Mesendoderm (in vitro differentiated cells): ENCODE measurements around the gene TMTC2.

Source experiments
- DNase-seq: peaks from one replicate; pipeline ENCODE4 v3.0.0; 2013
- H2AK5ac ChIP-seq: 2 replicates; pipeline ENCODE4 v1.6.1; 2013; ENCODE audit warnings: low read length, inconsistent platforms
- H2BK120ac ChIP-seq: 2 replicates; pipeline ENCODE4 v1.6.1; 2013; ENCODE audit warnings: low read depth, mild to moderate bottlenecking, low read length, moderate library complexity, mixed read lengths
- H2BK15ac ChIP-seq: replicated peaks from 2 replicates; pipeline ENCODE4 v1.6.1; 2013; ENCODE audit warnings: low read depth, mild to moderate bottlenecking, moderate library complexity
- H2BK5ac ChIP-seq: 2 replicates; pipeline ENCODE4 v1.6.1; 2013; ENCODE audit warnings: low read length, inconsistent platforms
- H3K18ac ChIP-seq: 2 replicates; pipeline ENCODE4 v1.6.1; 2013; ENCODE audit warnings: mild to moderate bottlenecking, low read length, mixed read lengths
- H3K23ac ChIP-seq: one replicate; pipeline ENCODE4 v1.6.1; 2013; ENCODE audit warnings: low read length
- H3K27ac ChIP-seq: 2 replicates; pipeline ENCODE4 v1.5.1; 2013; ENCODE audit warnings: low read depth, mild to moderate bottlenecking, inconsistent platforms, low read length, moderate library complexity
- H3K27me3 ChIP-seq: 2 replicates; pipeline ENCODE4 v1.6.1; 2013; ENCODE audit warnings: low read length, control low read depth, mild to moderate bottlenecking, inconsistent platforms; ENCODE audit not compliant: insufficient read depth, poor library complexity
- H3K36me3 ChIP-seq: 2 replicates; pipeline ENCODE4 v1.6.1; 2013; ENCODE audit warnings: low read length, inconsistent platforms; ENCODE audit not compliant: control insufficient read depth, insufficient read depth
- H3K4ac ChIP-seq: one replicate; pipeline ENCODE4 v1.6.1; 2013; ENCODE audit warnings: low read depth, mild to moderate bottlenecking, low read length, moderate library complexity
- H3K4me1 ChIP-seq: 2 replicates; pipeline ENCODE4 v1.6.1; 2013; ENCODE audit warnings: low read depth, low read length, inconsistent platforms; ENCODE audit not compliant: control insufficient read depth
- H3K4me2 ChIP-seq: 2 replicates; pipeline ENCODE4 v1.6.1; 2013; ENCODE audit warnings: low read length
- H3K4me3 ChIP-seq: 2 replicates; pipeline ENCODE4 v1.5.1; 2013; ENCODE audit warnings: mild to moderate bottlenecking, low read length
- H3K56ac ChIP-seq: one replicate; pipeline ENCODE4 v1.6.1; 2013; ENCODE audit warnings: low read length
- H3K79me1 ChIP-seq: 2 replicates; pipeline ENCODE4 v1.6.1; 2013; ENCODE audit warnings: low read length, inconsistent platforms
- H3K79me2 ChIP-seq: 2 replicates; pipeline ENCODE4 v1.6.1; 2013; ENCODE audit warnings: mild to moderate bottlenecking, low read length; ENCODE audit not compliant: control insufficient read depth, insufficient read depth
- H3K9ac ChIP-seq: 2 replicates; pipeline ENCODE4 v1.6.1; 2013; ENCODE audit warnings: low read length, inconsistent platforms
- H4K5ac ChIP-seq: one replicate; pipeline ENCODE4 v1.6.1; 2013; ENCODE audit warnings: low read length
- H4K8ac ChIP-seq: one replicate; pipeline ENCODE4 v1.6.1; 2013; ENCODE audit warnings: low read depth, mild to moderate bottlenecking, control low read depth, low read length, moderate library complexity
- WGBS: extraction: QIAGEN DNeasy Blood & Tissue Kit; methylation state at CpG from one replicate; pipeline ENCODE4 v1.1.7; 2013; ENCODE audit warnings: low lambda C conversion rate, missing lambda C conversion rate; ENCODE audit not compliant: insufficient coverage; ENCODE audit errors: extremely low coverage; 5-methylcytosine and 5-hydroxymethylcytosine counted together

TMTC2 gene

DNA sequence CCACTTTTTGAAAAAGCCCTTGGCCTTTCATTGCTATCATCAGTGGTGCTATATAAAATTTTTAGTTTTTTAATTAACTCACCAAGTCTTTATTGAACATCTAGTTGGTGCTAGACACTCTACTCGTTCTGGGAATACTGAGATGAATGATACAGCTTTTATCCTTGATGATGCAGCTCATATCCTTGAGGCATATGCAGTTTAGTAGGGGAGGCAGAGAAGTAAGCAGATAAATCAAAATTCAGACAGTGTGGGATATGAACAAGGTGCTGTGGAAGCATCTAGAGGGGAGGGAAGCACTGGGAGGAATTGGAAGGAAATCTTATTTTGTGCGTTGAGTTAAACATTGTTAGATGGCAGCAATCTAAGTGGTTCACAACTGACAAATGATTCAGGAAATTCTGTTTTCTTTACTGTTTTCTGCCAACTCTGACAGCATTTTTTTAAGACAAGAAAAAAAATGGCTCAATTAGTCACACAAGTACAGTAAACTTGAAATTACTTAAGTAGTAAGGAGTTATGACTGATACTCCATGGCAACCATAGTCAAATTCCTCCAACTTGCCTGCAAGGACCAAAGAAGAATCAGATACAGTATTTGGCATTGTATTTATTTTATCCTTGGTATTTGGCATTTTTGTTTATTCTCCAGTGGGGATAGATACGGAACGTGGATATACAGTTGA, 119.2 kb downstream of the TMTC2 start:
- no peaks in the 10 kb centered on the region for H3K36me3 ChIP-seq
- no peak overlapping the region for H2BK5ac ChIP-seq
- no peak overlapping the region for H2AK5ac ChIP-seq
- peaks cover 13% of the 10 kb centered on the region for H3K4me1 ChIP-seq
- H2BK120ac ChIP-seq = no peak overlapping the region
- H2BK15ac ChIP-seq = no peak overlapping the region
- WGBS = no CpG with 5 or more reads among the region's 4 CpGs
- H3K79me2 ChIP-seq = no peaks in the 10 kb centered on the region
- DNase-seq = no peak
- no peak overlapping the region for H3K4me3 ChIP-seq
- no peak overlapping the region for H4K5ac ChIP-seq
- no peak overlapping the region for H3K4ac ChIP-seq
- no peak overlapping the region for H3K9ac ChIP-seq
- no peak overlapping the region for H3K27ac ChIP-seq
- no peak overlapping the region for H3K4me2 ChIP-seq
- no peak overlapping the region for H3K23ac ChIP-seq
- no peak overlapping the region for H3K56ac ChIP-seq
- H3K18ac ChIP-seq = no peak overlapping the region
- H3K27me3 ChIP-seq = no peaks in the 10 kb centered on the region
- H4K8ac ChIP-seq = no peak overlapping the region
- no peaks in the 10 kb centered on the region for H3K79me1 ChIP-seq

DNA sequence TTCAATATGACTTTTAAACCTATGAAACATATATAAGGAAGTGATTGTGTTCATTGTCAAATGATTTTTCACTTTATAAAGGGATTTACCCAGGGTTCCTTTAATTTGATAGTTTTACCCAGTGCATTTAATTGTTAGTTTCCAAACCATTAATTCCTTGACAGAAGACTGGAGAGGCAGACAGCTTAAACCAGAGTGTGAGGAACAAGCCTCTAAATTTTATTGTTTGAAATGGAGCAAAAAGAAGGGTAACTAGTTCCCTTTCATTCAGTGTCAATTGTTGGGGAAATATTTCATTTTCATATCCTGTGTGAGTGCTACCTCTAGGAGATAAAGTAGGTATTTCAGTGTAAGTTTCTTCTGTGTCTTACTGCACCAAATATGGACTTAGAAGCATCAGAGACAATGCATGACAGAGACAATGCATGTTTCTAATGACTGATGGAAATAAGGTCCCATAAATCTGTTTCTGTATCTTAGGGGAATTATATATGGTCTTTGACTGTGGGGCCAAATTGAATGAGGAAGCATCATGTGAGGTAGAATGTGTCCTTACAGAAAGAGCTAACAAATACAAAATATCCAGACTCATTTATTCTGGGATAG, 120.5 kb downstream of the TMTC2 start:
- Histone ChIP-seq H3K4me1 (peaks cover 13% of the 10 kb centered on the region), H4K5ac (no peak overlapping the region), H3K27me3 (no peaks in the 10 kb centered on the region), H3K4me2 (no peak overlapping the region), H2AK5ac (no peak overlapping the region), H4K8ac (no peak overlapping the region), H2BK15ac (no peak overlapping the region), H2BK120ac (no peak overlapping the region), H3K4ac (no peak overlapping the region), H3K79me2 (no peaks in the 10 kb centered on the region), H3K36me3 (no peaks in the 10 kb centered on the region), H2BK5ac (no peak overlapping the region), H3K27ac (no peak overlapping the region), H3K18ac (no peak overlapping the region), H3K9ac (no peak overlapping the region), H3K4me3 (no peak overlapping the region), H3K23ac (no peak overlapping the region), H3K79me1 (no peaks in the 10 kb centered on the region), H3K56ac (no peak overlapping the region)
- no peak for DNase-seq

DNA sequence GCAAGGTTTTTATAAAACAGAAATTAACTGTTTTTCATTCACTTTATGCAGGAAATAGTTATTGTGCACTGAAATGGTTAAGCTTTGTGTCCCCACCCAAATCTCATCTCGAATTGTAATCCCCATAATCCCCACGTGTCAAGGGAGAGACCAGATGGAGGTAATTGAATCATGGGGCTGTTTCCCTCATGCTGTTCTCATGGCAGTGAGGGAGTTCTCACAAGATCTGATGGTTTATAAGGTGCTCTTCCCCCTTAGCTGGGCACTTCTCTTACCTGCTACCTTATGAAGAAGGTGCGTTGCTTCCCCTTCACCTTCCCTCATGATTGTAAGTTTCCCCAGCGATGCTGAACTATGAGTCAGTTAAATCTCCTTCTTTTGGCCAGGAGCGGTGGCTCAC, 123.9 kb downstream of the TMTC2 start:
- no peak overlapping the region for H3K27ac ChIP-seq
- H3K4ac ChIP-seq = no peak overlapping the region
- peak; percentile 12 for DNase-seq
- H3K79me2 ChIP-seq = no peaks in the 10 kb centered on the region
- H4K8ac ChIP-seq = no peak overlapping the region
- H2BK120ac ChIP-seq = no peak overlapping the region
- H3K18ac ChIP-seq = no peak overlapping the region
- no peak overlapping the region for H3K4me3 ChIP-seq
- no peak overlapping the region for H4K5ac ChIP-seq
- H2AK5ac ChIP-seq = no peak overlapping the region
- H3K4me2 ChIP-seq = no peak overlapping the region
- no peak overlapping the region for H3K23ac ChIP-seq
- H2BK5ac ChIP-seq = no peak overlapping the region
- no peak overlapping the region for H2BK15ac ChIP-seq
- no CpG with 5 or more reads among the region's 5 CpGs for WGBS
- H3K4me1 ChIP-seq = no peaks in the 10 kb centered on the region
- no peaks in the 10 kb centered on the region for H3K36me3 ChIP-seq
- H3K56ac ChIP-seq = no peak overlapping the region
- H3K27me3 ChIP-seq = no peaks in the 10 kb centered on the region
- no peaks in the 10 kb centered on the region for H3K79me1 ChIP-seq
- no peak overlapping the region for H3K9ac ChIP-seq

DNA sequence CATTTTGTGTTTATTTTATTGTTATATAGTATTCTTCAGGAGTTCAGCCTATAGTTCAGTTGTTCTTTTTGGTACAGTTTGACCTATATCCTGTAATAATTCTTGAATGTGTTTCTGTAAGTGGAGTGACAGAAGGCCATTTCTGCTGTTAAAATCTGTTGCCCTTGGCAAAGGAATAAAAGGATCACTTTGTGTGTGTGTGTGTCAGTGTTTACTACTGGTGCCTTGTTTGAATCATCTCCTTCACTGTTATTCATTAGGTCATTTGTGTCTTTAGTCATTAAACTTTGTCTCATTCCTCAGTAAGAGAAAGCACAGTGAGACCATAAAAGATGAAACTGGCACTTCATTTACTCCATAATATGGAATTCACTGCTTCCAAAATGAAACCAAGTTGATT, 130.7 kb downstream of the TMTC2 start:
- H3K4me3 ChIP-seq = no peak overlapping the region
- H2AK5ac ChIP-seq = no peak overlapping the region
- H3K9ac ChIP-seq = no peak overlapping the region
- no peak overlapping the region for H2BK120ac ChIP-seq
- H3K79me2 ChIP-seq = no peaks in the 10 kb centered on the region
- no peaks in the 10 kb centered on the region for H3K4me1 ChIP-seq
- H4K5ac ChIP-seq = no peak overlapping the region
- no peak for DNase-seq
- H3K27ac ChIP-seq = no peak overlapping the region
- no peak overlapping the region for H3K18ac ChIP-seq
- H3K56ac ChIP-seq = no peak overlapping the region
- no peaks in the 10 kb centered on the region for H3K27me3 ChIP-seq
- no peak overlapping the region for H3K23ac ChIP-seq
- H2BK15ac ChIP-seq = no peak overlapping the region
- H3K4ac ChIP-seq = no peak overlapping the region
- no peaks in the 10 kb centered on the region for H3K79me1 ChIP-seq
- H3K4me2 ChIP-seq = no peak overlapping the region
- H2BK5ac ChIP-seq = no peak overlapping the region
- H3K36me3 ChIP-seq = no peaks in the 10 kb centered on the region
- H4K8ac ChIP-seq = no peak overlapping the region

DNA sequence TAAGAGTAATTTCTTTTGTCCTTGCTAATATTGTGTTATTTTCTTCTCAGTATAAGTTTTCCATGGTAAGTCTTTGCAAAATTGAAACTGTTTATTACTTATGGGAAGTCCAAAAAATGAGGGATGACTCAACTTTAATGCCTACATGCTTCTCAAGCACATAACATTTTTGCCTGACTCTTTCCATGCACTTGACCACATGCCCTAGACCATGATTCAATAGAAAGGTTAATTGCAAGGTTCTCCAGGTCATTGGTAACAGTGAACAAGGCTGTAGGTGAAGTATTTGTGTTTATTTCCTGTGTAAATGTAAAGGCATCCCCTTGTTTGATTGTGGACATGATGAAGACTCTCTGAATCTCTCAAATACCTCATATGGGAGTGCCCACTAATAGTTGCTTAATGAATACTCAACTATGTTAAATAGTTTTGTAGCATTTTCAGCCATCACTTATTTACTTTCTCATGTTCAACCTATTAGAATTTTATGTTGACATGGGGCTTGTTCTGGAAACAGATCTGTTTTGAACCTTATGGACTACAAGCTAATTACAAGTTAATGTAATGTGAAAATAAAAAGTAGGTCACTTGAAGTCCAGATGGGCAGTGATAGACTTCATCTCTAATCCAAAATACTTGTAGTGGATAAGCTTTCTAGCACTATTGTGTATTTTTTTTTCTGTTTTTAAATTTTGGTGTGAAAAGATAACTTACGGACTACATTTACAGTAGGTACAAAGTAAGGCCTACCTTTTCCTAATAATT, 131.7 kb downstream of the TMTC2 start:
- no peak overlapping the region for H3K9ac ChIP-seq
- H4K5ac ChIP-seq = no peak overlapping the region
- H3K4me3 ChIP-seq = no peak overlapping the region
- H3K4me2 ChIP-seq = no peak overlapping the region
- no peak overlapping the region for H4K8ac ChIP-seq
- no peak overlapping the region for H2BK120ac ChIP-seq
- H3K23ac ChIP-seq = no peak overlapping the region
- H3K27ac ChIP-seq = no peak overlapping the region
- no peaks in the 10 kb centered on the region for H3K27me3 ChIP-seq
- H3K36me3 ChIP-seq = no peaks in the 10 kb centered on the region
- no peak overlapping the region for H2BK5ac ChIP-seq
- H3K4me1 ChIP-seq = no peaks in the 10 kb centered on the region
- WGBS = no CpG with 5 or more reads among the region's 1 CpG
- H3K79me1 ChIP-seq = no peaks in the 10 kb centered on the region
- H3K18ac ChIP-seq = no peak overlapping the region
- no peak overlapping the region for H2BK15ac ChIP-seq
- H3K4ac ChIP-seq = no peak overlapping the region
- no peaks in the 10 kb centered on the region for H3K79me2 ChIP-seq
- no peak overlapping the region for H3K56ac ChIP-seq
- no peak overlapping the region for H2AK5ac ChIP-seq
- DNase-seq = no peak
